IPS DF 4.7 (cell line): ENCODE data around the gene MYL4.
"Not testable (repeated sequence)": the region's sequence is repeated elsewhere in the genome, so short reads cannot be mapped to it uniquely, and the experiment has no call there.

ENCODE experiments used
- DNase-seq: peaks from one replicate; pipeline ENCODE4 v3.0.0-alpha.2; 2013; ENCODE audit warnings: low spot score; ENCODE audit errors: extremely low read depth

Gene MYL4

DNA sequence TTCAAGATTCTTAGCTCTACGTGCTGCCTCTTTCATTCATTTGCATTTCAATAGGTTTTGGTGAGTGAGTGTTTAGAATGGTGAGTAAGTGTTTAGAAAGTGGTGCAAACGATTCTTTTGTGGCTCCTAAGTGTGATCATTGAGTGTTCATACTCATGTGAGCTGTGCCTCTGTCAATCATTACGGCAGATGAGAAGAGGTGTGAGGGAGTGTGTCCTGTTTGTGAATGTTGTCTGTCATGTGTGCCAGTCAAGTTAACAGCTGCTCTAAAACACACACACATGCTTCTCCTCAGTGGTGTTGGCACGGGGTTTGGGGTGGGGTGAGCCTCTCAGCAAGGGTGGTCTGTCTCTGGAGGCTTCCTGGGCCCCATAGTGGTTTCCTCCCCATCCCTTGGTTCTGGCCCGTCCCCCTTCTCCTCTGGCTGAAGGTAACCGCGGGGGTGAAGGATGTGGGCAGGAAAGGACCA, 11.4 kb downstream of the MYL4 start:
- no peak for DNase-seq

DNA sequence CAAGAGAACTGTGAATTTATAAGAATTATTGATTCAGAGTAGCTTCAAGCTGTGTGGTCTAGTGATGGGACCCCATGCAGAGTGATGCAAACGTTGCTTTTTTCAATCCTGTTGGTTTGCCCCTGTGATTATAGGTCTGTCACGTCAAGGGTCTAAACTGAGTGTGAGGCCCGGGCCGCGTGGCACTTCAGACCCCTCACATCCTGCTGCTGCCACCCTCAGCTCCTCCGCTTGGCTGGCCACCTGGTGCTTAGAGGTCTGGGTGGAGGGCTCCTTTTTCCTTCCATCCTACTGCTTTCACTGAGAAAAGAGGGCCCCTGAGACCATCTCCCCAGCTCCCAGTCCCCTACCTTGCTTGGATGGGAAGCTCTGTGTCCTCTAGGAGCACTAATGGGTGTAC, 12.0 kb downstream of the MYL4 start:
- DNase-seq, result no peak

DNA sequence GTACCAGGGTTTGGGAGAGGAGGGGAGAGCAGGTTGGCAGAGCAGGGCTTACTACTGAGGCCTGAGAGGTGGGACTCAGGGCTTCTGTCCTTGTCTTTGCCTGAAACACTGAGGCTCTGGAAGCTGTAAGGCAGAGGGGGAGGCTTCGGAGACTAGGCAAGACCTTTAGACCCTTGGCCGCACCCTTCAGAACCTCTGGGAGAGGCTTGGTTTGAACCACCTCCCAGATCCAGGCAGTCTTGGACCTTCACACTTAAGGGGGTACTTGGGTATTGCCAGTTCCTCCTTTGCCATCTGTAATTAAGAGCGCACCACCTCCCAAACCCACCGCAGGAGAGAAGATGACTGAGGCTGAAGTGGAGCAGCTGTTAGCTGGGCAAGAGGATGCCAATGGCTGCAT, 12.9 kb downstream of the MYL4 start:
- no peak for DNase-seq

DNA sequence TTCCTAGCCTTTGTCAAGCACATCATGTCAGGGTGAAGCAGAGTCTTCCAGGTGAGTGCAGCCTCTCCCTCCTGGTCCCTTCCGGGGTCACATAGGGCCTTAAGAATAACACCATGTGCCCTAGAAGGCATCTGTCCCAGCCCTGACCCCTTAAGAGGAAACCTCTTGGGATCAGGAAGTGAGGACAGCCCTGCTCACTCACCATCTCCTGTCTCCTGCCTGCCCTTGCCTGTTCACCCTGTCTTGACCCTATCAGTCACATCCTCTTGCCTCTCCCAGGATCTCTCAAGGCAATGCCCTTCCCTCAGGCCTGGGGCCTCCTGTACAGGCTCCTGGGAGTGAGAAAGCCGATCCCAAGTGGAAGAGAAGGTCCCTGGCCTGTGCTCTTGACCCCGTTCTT, 13.9 kb downstream of the MYL4 start:
- no peak for DNase-seq

DNA sequence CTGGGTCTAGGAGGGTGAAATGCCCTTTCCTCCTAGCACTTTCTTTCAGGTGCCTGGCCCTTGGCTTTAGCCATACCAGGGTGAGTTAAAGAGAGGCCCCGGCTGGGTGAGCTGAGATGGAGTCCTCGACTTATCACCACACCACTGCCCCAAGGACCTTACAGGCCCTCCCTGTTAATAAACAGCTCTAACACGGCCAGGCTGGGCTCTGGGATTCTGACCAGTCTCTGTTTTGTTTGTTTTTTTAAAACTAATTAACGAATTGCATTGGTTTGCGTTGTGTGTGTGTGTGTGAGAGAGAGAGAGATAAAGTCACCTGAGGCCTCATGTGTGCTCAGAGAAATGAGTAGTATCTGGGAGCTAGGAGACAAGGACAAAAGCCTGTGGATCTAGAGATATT, 14.3 kb downstream of the MYL4 start:
- DNase-seq, result no peak

- not testable (repeated sequence) for DNase-seq
Observed at GRCh38 chr17:47224077-47224476, 14.9 kb downstream of the MYL4 start.

- no peak for DNase-seq
Observed at GRCh38 chr17:47224966-47225365, 15.8 kb downstream of the MYL4 start.

- no peak for DNase-seq
Observed at GRCh38 chr17:47225436-47225858, 16.3 kb downstream of the MYL4 start.

- no peak for DNase-seq
Observed at GRCh38 chr17:47225911-47226688, 17.0 kb downstream of the MYL4 start.

DNA sequence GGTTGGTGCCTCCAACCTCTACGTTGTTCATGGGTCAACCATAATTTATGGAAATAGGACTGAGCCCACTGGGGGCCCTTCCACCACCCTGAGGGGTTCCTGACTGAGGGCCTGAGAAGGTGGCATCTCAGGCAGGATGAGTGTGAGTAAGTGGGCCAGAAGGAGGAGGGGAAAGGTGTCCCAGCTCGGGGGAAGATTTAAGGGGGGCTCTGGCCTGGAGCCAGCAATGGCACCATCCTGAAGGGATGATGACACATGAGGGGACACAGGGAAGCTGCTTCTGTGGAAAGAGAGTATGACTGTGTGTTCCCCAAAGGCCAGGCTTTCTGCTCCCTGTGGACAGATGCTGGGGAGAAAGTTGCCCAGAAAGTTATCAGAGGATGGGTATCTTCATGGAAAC, 18.7 kb downstream of the MYL4 start:
- DNase-seq, result no peak

DNA sequence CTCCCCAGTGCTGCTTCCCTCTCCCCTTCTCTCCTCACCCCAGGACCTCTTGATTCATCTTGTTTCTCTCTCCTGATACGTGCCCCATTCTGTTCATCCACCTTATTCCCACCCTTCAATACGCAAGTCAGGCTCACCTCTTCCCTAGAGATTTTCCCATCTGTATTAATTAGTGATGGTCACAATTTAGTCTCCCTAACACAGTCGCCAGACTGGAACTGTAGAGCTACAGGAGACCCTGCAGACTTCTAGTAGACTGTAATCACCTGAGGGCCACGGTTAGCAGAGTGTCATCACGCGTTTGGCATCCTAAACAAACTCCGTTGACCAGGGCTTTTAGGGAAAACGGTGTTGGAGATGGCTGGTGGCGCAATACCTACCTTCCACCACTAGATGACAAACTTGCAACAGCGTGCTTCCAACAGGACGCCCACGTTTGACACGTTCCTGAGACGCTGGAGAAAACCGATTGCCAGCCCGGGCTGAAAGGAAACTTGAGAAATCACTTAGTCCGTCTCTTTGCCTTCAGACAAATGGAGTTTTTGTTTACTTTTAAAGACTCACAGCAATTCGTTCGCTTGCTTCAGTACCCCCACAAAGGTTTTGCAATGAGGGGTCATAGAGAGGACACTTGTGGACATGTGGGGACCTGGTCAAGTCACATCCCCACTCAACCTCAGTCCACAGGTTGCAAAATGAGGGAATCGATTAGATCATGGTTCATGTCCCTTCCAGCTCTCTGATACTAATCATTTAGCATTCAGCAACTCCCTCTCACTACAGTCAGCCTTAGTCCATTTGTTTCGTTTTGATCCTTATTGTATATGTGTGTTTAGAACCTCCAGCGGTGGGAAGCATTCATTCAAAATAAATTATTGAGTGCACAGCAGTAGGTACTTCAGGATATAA, 20.6 kb downstream of the MYL4 start:
- DNase-seq, result peak; percentile 79

GRCh38 chr17:47230864-47231263, 21.7 kb downstream of the MYL4 start:
- no peak for DNase-seq

DNA sequence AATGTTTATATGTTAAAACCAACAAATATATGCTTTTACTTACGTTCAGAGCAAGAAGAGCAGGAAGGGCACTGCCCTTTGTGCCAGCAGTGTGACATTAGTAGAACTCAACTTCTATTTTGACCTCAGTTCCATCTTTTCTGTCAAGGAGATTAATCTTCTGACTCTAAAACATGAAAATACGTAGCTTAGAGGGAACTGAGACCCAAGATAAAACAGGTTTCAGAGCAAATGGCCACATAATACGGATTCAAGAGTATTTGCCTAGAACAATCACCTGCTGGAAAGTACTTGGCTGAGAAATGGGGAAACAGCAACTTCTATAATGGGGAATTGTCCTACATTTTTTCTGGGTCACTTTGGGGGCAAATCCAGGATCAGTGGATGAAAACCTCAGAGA, 22.2 kb downstream of the MYL4 start:
- no peak for DNase-seq

GRCh38 chr17:47231866-47232265, 22.7 kb downstream of the MYL4 start:
- no peak for DNase-seq

GRCh38 chr17:47232465-47232864, 23.3 kb downstream of the MYL4 start:
- DNase-seq, result no peak

DNA sequence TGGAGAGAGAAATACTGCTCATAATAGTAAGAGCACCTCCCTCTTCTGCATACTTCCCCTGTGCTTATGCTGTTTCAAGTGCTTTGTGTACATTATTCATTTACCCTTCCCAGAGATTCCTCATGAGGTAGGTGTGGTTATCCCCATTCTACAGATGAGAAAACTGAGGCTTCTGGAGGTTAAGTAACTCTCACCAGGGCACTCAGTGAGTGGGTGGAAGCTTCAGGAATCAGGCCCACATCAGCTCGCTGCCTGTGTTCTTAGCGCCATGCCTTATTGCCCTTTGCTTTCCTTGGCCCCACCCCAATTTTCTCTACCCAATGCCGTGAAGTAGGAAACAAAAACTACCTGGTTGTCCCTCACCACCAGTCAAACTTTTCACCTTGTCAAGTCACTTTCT, 26.4 kb downstream of the MYL4 start:
- no peak for DNase-seq

GRCh38 chr17:47235923-47236322, 26.8 kb downstream of the MYL4 start:
- no peak for DNase-seq

- no peak for DNase-seq
Observed at GRCh38 chr17:47237841-47238240, 28.7 kb downstream of the MYL4 start.

DNA sequence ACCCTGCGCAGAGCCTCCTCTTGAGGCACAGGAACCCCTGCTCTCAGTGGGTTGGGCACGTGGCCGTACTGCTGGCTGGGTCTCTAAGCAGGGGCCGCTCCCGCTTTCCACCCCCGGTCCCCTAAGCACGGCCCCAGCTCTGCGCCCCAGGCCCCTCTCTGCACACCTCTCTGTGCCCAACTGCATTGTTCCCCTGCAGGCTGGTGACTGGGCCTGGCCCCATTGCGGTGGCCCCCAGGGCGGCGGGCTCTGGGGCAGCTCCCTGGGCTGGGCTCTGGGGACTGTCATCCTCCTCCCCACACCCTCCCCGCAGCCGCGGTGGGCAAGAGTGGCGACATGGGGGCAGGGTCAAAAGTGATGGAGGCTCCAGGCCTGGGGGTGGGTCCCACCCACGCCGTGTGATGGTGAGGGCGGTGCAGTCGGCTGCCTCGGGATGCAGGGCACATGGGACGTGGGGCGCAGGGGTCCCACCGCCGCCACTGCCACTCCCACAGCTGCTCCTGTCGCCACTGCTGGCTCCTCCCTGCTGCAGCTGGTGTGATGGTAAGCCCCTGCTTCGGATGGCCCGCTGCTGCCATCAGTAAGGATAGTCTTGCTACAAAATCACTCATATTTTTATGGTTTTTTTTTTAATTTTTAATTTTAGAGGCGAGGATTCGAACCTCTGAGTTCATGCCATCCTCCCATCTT, 29.3 kb downstream of the MYL4 start:
- DNase-seq, result no peak

DNA sequence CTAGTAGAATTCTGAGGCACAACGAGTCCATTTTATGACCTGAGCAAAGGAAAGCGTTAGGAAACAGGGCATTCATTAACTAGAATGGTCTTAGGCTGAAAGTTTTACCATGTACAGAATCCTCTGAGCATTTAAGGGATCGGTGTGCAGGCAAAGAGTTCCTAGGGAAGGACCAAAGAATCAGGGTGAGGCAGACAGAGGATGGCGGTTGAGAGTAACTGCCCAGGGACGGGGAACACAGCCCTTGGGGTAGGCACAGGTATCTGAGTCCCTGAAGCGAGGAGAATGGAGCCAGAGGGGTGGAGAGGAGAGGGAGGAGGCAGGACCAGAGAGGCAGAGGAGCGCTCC, 30.4 kb downstream of the MYL4 start:
- DNase-seq, result no peak

- DNase-seq, result no peak
Observed at GRCh38 chr17:47239967-47240651, 31.0 kb downstream of the MYL4 start.
